HG03432 (cell line): ENCODE results near the gene SLC7A10.
"Not testable (repeated sequence)": the region's sequence is repeated elsewhere in the genome, so short reads cannot be mapped to it uniquely, and the experiment has no call there.

Source experiments
- ATAC-seq: cut with Tn5 transposase; IDR thresholded peaks from one replicate; pipeline ENCODE4 v1.9.1; 2021; ENCODE audit warnings: mild to moderate bottlenecking, moderate library complexity; ENCODE audit not compliant: unreplicated experiment

SLC7A10 gene

DNA sequence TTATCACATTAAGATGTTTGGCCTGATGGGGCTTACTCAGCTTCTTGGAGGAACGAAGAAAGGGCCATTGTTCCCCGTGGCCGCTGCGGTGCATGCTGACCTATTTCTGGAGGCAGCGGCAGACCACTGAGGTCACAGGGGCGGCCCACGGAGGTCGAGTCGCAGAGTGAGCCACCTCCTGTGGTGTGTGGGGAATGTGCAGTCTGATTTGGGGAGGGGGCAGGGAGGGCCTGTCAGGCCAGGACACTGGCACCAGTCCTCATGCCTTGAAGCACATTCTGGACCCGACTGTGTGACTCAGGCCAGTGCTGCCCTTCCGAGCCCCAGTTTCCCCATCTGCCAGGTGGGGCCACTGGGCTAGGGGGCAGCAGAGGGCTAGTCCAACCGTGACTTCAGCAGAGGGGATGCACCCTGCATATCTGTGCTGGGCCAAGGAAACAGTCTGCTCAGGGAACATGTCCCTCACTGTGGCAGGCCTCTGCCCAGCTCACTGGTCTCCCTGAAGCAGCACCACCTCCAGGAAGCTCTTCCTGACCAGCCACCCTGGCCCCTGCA is 6.3 kb downstream of the SLC7A10 start:
- no peak for ATAC-seq

DNA sequence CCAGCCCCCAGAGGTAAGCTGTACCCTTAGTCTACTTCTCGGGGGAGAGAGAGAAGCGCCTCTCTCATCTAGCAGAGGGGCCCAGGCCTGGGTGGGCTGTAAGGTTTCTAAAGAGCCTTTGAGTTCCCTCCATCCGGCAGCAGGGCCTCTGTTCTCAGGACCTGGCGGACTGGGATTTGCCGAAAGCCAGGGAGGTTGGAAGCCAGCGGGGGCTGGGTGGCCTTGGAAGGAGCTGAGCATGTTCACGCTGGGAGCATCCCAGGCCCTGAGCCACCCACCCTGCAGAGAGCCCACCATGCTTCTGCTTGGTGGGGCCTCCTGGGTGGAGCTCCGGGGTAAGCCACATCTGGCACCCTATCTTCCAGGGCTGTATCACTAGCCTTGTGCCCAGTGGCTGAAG is 7.8 kb downstream of the SLC7A10 start:
- ATAC-seq: no peak

DNA sequence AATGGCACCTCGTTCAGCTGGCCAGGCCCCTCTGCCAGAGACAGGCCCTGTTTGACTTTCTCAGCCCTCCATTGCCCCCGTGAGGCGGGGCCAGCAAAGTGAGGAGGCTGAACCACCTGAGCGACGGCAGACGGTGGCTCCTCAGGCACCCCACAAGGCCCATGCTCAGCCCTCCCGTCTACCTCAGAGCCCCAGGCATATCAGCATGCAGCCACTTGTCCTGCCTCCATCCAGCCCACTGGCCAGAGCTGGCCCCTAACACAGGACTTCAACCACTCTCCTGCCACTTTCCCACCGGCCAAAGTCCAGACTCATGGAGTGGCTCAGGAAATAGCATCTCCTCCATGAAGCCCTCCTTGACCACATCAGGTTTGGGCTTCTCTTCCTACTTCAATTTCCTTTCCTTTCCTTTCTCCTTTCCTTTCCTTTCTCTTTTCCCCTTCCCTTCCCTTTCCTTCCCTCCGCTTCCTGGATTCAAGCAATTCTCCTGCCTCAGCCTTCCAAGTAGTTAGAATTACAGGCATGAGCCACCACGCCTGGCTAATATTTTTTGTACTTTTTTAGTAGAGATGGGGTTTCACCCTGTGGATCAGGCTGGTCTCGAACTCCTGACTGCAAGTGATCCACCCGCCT is 9.3 kb downstream of the SLC7A10 start:
- no peak for ATAC-seq

DNA sequence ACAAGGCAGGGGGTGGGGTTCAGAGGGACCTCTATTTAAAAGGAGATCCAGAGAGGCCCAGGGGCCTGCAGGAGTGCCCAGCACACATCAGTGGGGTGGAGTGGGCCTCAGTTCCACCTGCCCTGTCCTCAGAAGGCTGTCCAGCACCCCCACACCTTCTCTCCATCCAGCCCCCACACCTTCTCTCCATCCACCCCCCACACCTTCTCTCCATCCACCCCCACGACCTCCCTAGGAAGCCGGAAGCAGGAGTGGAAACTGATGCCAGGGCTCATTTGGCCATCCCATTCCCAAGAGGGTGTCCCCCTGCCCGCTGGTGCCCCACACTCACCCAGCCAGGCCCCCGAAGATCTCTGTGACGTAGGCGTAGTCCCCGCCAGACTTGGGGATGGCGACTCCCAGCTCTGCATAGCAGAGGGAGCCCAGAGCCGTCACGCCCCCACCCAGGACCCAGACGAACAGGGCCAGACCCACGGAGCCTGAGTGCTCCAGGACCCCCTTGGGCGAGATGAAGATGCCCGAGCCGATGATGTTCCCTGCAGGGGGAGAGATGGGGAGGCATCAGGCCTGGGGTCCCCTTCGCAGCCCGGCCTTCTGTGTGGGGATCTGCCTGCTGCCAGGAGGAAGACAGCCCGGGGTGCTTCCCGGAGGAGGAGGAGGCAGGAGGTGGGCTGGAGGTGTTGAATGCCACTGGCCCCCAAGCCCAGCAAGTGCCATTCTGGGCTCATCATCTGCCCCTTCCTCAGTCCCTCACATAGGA is 10.0 kb downstream of the SLC7A10 start:
- ATAC-seq: no peak

DNA sequence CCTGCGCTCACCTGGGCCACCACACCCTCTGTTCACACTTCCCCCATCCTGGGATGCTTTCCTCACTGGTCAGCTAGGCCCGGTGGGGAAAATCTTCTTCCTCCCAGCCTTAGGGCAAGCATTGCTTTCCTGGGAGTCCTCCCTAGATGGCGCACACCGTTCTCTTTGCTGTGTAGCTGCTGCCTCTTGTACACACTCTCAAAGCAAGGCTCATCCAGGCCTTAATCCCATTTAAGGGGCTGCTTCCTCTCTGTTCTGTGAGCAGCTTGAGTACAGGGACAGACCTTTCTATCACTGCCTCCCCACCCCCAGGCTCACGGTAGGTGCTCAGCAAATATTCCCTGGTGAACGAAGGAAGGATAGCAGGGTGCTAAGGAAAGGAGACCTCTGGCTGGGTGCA is 11.1 kb downstream of the SLC7A10 start:
- no peak for ATAC-seq

DNA sequence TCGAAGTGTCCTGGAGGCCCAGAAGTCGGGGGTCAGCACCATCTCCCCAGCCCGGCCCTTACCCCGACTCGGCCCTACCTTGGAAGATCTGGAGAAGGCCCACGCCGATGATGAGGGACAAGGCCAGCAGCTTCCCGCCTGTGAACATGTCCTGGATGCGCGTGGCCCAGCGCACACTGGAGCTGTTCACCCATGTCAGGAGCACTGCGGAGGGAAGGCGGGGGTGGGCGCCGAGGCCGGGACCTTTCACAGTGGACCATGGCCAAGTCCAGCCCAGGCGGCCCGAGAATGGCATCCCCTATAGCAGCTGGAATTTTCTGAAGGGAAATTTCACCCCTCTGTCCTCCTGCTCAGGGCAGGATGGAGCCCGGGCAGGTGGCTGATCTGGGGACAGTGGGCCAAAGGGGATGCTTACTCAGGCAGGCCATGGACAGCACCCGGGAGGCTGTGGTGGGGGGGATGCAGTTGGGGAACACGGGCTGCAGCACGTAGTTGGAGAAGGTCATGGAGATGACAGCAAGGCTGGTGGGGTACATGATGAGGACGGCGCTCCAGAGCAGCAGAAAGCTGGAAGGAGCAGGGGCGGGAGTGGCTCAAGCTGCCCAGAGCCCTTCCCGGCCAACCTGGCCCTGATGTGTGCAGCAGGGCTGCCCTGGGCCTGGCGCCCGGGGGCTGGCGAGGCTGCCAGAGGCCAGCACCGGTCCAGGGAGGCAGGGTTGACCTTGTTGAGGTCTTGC is 13.0 kb downstream of the SLC7A10 start:
- ATAC-seq: no peak

DNA sequence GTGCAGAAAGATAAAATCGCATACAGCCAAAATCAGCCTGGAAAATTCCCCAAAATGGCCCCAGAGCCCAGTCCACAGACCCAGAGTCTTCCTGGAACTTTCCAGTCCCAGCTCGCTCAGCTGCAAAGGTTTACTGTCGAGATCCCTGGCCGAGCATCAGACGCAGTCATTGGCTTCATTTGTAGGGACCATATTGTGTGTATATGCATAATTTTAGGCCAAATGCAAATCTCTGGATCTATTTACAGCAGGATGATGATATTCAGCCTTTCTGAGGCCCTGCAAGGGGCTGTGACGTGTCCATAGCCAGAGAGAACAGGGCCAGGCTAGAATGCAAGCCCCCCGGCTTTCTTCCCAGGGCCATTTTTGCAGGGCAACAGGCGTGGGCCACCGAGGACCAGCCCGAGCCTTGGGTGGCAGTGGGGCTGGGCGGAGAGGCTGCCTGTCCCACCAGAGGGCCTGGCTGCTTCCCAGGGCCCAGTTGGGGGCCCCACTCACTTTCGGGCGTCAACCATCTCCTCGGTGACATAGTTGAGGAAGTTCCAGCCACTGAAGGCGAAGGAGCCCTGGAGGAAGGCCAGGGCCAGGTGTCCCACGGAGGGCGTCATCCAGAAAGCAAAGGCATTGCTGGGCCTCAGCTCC is 13.7 kb downstream of the SLC7A10 start:
- no peak for ATAC-seq

DNA sequence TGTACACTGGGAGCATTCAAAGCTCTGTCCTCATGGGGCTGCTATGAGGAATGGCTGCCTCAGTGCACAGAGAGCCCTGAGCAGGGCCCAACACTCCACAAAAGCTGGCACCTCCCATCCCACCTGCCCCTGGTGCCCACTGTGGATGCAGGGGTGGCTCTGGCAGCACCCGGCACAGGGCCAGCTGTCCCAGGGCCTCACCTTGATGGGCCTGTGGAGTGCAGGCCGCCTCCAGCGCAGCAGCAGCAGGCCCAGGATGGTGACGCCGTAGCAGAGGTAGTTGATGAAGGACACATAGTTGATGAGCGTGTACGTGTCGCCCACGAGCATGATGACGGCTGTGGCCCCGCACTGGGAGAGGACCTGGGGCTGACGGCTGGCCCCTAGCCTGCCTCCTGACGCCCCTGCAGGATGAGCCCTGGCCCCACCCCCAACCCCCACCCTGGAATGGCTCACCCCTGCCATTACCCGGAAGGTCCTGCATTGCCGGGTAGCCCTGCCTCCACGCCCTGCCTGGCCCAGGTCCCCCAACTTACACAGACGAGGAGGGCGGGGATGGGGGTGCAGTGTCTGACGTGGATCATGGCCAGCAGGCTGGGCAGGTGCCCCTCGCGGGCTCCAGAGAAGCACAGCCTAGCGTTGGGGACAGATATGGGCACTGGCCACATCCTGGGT is 15.2 kb downstream of the SLC7A10 start:
- no peak for ATAC-seq

DNA sequence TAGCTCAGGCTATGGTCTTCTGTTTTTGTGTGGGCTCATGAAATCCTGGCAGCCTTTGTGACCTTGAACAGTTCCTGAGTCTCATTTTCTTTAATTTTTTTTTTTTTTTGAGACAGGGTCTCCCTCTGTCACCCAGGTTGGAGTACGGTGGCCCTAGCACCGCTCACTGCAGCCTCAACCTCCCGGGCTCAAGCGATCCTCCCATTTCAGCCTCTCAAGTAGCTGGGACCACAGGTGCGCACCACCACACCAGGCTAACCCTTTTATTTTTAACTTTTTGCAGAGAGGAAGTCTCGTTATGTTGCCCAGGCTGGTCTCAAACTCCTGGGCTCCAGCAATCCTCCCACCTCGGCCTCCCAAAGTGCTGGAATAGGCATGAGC is 15.8 kb downstream of the SLC7A10 start:
- ATAC-seq: not testable (repeated sequence)

DNA sequence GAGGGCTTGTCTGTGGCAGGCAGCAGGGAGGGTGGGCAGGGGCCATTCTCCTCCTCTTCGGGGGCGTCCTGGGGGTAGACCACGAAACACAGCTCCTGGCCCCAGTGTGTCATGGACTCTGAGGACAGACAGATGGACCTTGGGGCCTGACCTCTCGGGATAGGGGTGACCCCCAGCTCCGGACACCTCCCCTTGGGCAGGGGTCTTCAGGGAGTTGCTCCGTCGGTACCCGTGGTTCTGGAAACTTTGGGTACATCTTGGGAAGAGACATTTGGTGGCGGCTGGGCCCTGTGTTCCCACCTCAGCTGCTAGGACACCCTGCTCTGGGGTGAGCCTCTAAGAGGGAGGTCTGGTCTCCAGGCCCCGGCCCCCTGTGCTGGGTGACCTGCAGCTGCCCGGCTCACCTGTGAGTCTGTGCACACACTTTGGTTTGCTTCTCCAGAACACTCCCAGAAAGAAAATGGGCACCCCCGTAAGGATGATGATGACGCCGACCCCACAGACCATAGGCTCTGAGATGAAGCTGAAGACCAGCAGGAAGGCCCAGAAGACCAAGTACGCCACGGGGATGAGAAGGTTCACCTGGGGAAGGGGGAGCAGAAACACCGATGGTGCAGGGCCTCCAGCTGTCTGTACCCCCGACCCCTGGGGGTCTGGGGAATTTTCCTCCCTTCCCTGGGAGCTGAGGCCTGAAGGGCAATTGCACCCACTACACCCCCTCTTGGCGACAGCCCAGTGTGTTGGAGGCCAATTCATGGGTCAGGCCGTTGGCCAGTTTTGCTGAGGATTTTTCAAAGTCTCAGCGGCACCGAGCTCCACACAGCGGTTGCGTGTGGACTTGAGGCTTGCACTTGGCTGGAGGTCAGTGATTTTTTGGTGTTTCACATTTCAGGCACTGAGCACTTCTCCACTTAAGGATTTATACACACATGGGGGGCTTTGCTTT is 16.5 kb downstream of the SLC7A10 start:
- ATAC-seq: no peak

DNA sequence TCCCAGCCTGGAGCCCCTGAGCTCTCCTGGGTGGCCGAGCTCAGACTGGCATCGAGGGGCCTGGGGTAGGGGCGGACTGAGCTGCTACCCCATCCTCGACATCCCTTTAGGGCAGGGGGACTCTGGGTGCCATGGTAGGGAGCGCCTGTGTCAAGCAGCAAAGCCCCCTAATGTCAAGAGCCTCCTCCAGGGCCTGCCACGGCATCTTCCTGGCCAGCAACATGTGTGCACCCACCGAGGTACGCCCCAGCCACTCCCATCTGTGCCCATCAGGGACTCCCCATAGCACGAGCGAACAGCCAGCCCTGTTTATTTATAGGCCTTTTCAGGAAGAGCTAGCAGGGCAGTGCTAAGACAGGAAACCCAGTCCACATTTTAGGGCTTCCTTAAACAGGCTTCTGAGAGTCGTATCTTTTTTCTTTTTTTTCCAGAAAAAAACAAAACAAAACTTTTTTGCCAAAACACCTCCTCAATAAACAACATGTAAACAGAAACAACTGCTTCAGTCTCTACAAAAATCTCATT is 17.2 kb downstream of the SLC7A10 start:
- no peak for ATAC-seq

DNA sequence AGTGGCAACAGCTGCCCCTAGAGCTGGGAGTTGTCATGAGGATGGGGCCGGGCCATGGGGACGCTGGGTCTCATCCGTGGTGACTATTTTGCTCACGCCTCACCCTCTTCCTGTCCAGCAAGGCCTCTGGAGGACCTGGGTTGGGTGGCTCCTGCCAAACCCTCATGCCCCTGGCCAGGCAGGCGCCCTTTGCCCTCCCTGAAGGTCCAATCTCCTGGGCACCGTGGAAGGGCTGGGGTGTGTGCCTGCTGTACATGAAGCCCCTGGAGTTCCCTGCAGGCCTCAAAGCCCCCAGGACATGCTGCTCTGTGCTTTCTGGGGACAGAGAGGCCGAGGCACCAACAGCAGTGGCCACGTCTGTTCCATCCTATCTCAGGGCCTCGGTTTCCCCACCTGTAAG is 17.7 kb downstream of the SLC7A10 start:
- no peak for ATAC-seq

DNA sequence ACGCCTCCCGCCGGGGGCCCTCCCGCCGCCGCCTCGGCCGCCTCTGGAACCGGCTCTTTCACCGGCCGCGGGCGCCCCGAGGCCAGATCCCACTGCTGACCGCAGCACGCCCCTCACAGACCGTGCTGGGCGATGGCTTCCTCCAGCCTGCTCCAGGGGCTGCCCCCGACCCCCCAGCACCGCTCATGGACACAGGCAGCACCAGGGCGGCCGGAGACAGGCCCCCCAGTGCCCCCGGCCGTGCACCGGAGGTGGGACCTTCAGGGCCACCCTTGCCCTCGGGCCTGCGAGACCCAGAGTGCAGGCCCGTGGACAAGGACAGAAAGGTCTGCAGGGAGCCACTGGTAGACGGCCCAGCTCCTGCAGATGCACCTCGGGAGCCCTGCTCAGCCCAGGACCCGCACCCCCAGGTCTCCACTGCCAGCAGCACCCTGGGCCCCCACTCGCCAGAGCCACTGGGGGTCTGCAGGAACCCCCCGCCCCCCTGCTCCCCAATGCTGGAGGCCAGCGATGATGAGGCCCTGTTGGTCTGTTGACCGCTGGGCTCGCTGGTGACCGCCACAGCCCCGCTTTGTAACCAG is 18.5 kb downstream of the SLC7A10 start:
- no peak for ATAC-seq

DNA sequence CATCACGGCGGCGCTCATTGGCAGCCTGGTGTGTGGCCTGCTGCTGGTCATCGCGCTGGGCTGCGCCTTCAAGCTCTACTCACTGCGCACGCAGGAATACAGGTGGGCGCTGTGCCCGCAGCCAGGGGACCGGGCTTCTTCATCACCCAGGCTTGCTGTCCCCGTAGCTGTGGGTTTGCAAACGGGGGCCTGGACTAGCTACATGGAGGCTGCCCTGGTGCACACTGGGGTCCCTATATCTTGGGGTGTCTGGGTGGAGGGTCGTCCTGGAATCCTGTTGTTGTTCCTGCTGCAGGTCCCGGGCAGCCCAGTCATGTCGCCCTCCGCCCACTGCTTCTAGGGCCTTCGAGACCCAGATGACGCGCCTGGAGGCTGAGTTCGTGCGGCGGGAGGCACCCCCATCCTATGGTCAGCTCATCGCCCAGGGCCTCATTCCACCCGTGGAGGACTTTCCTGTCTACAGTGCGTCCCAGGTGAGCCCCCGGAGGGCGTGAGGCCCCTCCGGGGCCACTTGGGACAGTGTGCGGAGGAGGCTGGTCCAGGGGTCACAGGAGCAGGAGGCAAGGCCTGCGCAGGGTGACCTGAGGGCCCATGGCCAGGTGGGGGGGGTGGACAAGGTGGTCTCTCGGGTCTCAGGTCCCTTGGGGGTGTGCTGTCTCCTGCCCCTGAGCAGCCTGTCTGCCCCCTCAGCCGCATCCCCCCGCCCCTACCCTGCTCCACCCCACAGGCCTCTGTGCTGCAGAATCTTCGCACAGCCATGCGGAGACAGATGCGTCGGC is 19.2 kb downstream of the SLC7A10 start:
- ATAC-seq: no peak

DNA sequence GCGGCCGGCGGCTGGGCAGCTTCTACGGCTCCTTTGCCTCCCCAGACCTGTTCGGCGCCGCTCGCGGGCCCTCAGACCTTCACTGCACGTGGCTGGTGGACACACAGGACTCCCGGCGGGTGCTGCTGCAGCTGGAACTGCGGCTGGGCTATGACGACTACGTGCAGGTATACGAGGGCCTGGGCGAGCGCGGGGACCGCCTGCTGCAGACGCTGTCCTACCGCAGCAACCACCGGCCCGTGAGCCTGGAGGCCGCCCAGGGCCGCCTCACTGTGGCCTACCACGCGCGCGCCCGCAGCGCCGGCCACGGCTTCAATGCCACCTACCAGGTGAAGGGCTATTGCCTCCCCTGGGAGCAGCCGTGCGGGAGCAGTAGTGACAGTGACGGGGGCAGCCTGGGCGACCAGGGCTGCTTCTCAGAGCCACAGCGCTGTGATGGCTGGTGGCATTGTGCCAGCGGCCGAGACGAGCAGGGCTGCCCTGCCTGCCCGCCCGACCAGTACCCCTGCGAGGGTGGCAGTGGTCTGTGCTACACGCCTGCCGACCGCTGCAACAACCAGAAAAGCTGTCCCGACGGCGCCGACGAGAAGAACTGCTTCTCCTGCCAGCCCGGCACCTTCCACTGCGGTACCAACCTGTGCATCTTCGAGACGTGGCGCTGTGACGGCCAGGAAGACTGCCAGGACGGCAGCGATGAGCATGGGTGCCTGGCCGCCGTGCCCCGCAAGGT is 20.0 kb downstream of the SLC7A10 start:
- ATAC-seq: no peak

DNA sequence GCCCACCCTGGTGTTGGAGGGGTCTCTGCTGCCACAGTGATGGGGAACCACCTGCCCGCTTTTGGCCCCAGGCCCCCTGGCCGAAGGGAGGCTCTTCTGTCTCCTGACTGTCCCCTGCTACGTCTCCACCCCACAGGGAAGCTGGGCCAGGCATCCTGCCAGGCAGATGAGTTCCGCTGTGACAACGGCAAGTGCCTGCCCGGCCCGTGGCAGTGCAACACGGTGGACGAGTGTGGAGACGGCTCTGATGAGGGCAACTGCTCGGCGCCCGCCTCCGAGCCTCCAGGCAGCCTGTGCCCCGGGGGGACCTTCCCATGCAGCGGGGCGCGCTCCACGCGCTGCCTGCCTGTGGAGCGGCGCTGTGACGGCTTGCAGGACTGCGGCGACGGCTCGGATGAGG is 20.5 kb downstream of the SLC7A10 start:
- no peak for ATAC-seq

DNA sequence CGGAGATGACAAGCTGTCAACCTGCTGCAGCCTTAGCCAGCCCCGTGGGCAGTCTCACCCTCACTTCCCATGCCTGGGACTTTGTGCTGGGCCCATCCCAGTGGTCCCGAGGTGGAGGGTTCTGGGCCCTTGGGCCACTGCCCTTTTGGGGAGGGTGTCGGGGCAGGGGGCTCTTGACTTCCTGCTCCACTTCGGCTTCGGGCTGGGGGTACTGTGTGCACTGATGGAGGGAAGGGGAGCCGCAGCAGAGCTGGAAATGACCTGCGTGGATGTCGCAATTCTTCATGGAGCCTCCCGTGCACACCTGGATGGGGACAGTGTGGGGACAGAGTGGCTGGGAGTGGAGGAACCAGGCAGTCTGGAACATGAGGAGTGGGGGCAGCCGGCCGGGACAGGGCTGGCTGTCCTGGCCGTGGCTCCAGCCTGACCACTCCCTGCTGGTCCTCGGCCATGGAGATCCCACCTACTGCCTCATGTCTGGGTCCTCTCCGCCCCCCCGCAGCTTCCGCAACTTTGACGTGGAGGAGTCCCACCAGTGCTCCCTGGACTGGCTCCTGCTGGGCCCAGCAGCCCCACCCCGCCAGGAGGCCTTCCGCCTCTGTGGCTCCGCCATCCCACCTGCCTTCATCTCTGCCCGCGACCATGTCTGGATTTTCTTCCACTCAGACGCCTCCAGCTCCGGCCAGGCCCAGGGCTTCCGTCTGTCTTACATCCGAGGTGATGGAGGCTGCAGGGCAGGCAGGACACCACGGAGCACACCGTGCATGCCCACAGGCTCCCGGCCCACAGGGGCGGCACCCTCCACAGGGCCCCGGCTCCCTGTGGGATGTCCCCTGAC is 21.3 kb downstream of the SLC7A10 start:
- no peak for ATAC-seq
